ENCODE measurements around the gene DPPA5.
"Not testable (repeated sequence)": the region's sequence is repeated elsewhere in the genome, so short reads cannot be mapped to it uniquely, and the experiment has no call there.

The DPPA5 gene

DNA sequence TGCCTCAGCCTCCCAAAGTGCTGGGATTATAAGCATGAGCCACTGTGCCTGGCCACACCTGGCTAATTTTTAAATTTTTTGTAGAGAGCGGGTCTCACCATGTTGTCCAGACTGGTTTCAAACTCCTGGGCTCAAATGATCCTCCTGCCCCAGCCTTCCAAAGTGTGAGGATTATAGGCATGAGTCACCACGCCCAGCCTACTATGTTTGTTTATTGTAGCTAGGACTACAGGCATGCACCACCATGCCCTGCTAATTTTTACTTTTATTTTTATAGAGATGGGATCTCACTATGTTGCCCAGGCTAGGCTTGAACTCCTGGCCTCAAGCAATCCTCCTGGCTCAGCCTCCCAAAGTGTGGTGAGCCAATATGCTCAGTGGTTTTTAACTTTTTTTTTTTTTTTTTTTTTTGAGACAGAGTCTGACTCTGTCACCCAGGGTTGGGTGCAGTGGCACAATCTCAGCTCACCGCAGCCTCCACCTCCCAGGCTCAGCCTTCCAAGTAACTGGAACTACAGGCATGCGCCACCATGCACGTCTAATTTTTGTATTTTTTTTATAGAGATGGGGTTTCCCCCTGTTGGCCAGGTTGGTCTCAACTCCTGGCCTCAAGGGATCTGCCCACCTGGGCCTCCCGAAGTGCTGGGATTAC, 28.5 kb upstream of the DPPA5 start:
- Histone ChIP-seq H3K27me3 (ENCODE audit: control insufficient read depth, insufficient read depth, low read length) (no peaks in the 10 kb centered on the region), H3K4me3 (ENCODE audit: low read length) (no peak overlapping the region), H3K9me3 (ENCODE audit: control insufficient read depth, insufficient read depth, low read length) (no peaks in the 10 kb centered on the region), H3K4me1 (ENCODE audit: control insufficient read depth, insufficient read depth, low read length) (no peaks in the 10 kb centered on the region), H3K36me3 (ENCODE audit: control insufficient read depth, insufficient read depth, low read length) (no peaks in the 10 kb centered on the region), H3K27ac (ENCODE audit: low read length) (no peak overlapping the region)
- no CpG with 5 or more reads among the region's 6 CpGs for WGBS (ENCODE audit: insufficient coverage, insufficient read length)
- no peak for DNase-seq (ENCODE audit: low read depth, low spot score)

GRCh38 chr6:73381531-73381930, 27.5 kb upstream of the DPPA5 start:
- not testable (repeated sequence) for H3K27ac ChIP-seq (ENCODE audit: low read length); H3K4me1 ChIP-seq (ENCODE audit: control insufficient read depth, insufficient read depth, low read length); H3K4me3 ChIP-seq (ENCODE audit: low read length); DNase-seq (ENCODE audit: low read depth, low spot score); H3K9me3 ChIP-seq (ENCODE audit: control insufficient read depth, insufficient read depth, low read length); H3K36me3 ChIP-seq (ENCODE audit: control insufficient read depth, insufficient read depth, low read length); H3K27me3 ChIP-seq (ENCODE audit: control insufficient read depth, insufficient read depth, low read length)
- whole genome bisulfite sequencing (ENCODE audit: insufficient coverage, insufficient read length), result no CpG with 5 or more reads among the region's 10 CpGs

- no peaks in the 10 kb centered on the region for H3K9me3 ChIP-seq (ENCODE audit: control insufficient read depth, insufficient read depth, low read length)
- H3K36me3 ChIP-seq (ENCODE audit: control insufficient read depth, insufficient read depth, low read length), result no peaks in the 10 kb centered on the region
- H3K27me3 ChIP-seq (ENCODE audit: control insufficient read depth, insufficient read depth, low read length), result no peaks in the 10 kb centered on the region
- no peaks in the 10 kb centered on the region for H3K4me1 ChIP-seq (ENCODE audit: control insufficient read depth, insufficient read depth, low read length)
- DNase-seq (ENCODE audit: low read depth, low spot score), result no peak
- H3K4me3 ChIP-seq (ENCODE audit: low read length), result no peak overlapping the region
- WGBS (ENCODE audit: insufficient coverage, insufficient read length), result no CpG with 5 or more reads among the region's 3 CpGs
- no peak overlapping the region for H3K27ac ChIP-seq (ENCODE audit: low read length)
Measured at GRCh38 chr6:73377225-73377624, 23.1 kb upstream of the DPPA5 start.

DNA sequence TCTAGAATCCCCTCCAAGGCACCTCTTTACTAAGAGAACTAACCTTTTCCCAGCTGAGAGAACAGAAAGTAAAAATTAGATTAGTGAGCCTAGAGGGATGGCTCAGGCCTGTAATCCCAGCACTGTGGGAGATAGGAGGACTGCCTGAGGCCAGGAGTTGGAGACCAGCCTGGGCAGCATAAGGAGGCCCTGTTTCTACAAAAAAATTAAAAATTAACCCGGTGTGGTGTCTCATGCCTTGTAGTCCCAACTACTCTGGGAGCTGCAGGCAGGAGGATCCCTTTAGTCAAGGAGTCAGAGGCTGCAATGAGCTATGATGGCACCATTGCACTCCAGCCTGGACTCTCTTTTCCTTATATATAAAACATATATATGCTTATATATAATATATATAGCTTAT, 21.1 kb upstream of the DPPA5 start:
- H3K4me1 ChIP-seq (ENCODE audit: control insufficient read depth, insufficient read depth, low read length), result no peaks in the 10 kb centered on the region
- no peaks in the 10 kb centered on the region for H3K36me3 ChIP-seq (ENCODE audit: control insufficient read depth, insufficient read depth, low read length)
- H3K27ac ChIP-seq (ENCODE audit: low read length), result no peak overlapping the region
- no peak overlapping the region for H3K4me3 ChIP-seq (ENCODE audit: low read length)
- no CpG with 5 or more reads among the region's 1 CpG for WGBS (ENCODE audit: insufficient coverage, insufficient read length)
- no peaks in the 10 kb centered on the region for H3K9me3 ChIP-seq (ENCODE audit: control insufficient read depth, insufficient read depth, low read length)
- no peak for DNase-seq (ENCODE audit: low read depth, low spot score)
- no peaks in the 10 kb centered on the region for H3K27me3 ChIP-seq (ENCODE audit: control insufficient read depth, insufficient read depth, low read length)

DNA sequence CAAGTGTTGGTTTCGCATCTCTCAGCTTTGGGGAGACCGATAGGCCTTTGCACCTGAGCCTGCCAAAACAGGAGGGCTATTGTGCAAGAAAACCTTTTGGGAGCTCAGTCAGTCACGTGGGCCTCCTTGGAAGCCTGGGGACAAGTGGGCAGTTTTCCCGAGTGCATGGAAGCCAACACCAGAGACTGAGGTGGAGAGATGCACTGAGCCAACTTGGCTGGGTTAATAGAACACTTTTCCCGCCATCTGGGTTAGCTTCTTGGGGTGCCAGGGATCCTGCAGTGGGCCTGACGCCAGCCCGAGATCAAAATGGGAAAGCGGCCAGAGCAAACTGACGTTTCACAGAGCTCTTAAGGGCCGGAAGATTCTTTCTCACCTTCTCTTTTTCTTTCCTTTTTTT, 18.4 kb upstream of the DPPA5 start:
- H3K27ac ChIP-seq (ENCODE audit: low read length), result no peak overlapping the region
- no CpG with 5 or more reads among the region's 10 CpGs for WGBS (ENCODE audit: insufficient coverage, insufficient read length)
- no peaks in the 10 kb centered on the region for H3K27me3 ChIP-seq (ENCODE audit: control insufficient read depth, insufficient read depth, low read length)
- H3K4me1 ChIP-seq (ENCODE audit: control insufficient read depth, insufficient read depth, low read length), result no peaks in the 10 kb centered on the region
- no peak for DNase-seq (ENCODE audit: low read depth, low spot score)
- H3K4me3 ChIP-seq (ENCODE audit: low read length), result no peak overlapping the region
- H3K9me3 ChIP-seq (ENCODE audit: control insufficient read depth, insufficient read depth, low read length), result no peaks in the 10 kb centered on the region
- no peaks in the 10 kb centered on the region for H3K36me3 ChIP-seq (ENCODE audit: control insufficient read depth, insufficient read depth, low read length)

- H3K4me3 ChIP-seq (ENCODE audit: low read length), result no peak overlapping the region
- no peaks in the 10 kb centered on the region for H3K4me1 ChIP-seq (ENCODE audit: control insufficient read depth, insufficient read depth, low read length)
- DNase-seq (ENCODE audit: low read depth, low spot score), result no peak
- H3K27ac ChIP-seq (ENCODE audit: low read length), result no peak overlapping the region
- H3K36me3 ChIP-seq (ENCODE audit: control insufficient read depth, insufficient read depth, low read length), result no peaks in the 10 kb centered on the region
- WGBS (ENCODE audit: insufficient coverage, insufficient read length), result no CpG with 5 or more reads among the region's 4 CpGs
- H3K27me3 ChIP-seq (ENCODE audit: control insufficient read depth, insufficient read depth, low read length), result no peaks in the 10 kb centered on the region
- no peaks in the 10 kb centered on the region for H3K9me3 ChIP-seq (ENCODE audit: control insufficient read depth, insufficient read depth, low read length)
Measured at GRCh38 chr6:73371984-73372383, 17.9 kb upstream of the DPPA5 start.

DNA sequence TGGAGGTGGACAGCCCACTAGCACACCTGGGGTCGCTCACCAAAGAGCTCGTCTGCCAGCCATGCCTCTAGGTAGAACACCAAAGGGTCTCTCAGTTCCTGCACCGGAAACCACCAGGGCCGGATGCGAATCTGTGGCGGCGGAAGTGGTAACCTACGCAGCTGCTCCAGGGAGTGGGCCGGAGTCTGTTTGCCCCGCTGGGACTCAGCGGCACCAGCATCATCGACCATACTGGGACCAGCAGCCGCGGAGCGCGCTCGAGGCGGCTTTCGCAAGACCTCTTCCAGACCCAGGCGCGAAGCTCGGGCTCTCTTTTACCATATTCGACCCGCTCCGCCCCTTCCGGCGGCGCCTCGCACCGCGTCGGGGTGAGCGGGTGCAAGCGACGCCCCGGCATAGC, 15.5 kb upstream of the DPPA5 start, which contains the start of gene OOEP:
Gene OOEP, minus strand, starts transcription at position 335 of the 400 bp plus-strand sequence. Its CDS starts 105 bp downstream, at position 230.
- no CpG with 5 or more reads among the region's 36 CpGs for WGBS (ENCODE audit: insufficient coverage, insufficient read length)
- Histone ChIP-seq H3K27me3 (ENCODE audit: control insufficient read depth, insufficient read depth, low read length) (no peaks in the 10 kb centered on the region), H3K36me3 (ENCODE audit: control insufficient read depth, insufficient read depth, low read length) (no peaks in the 10 kb centered on the region), H3K27ac (ENCODE audit: low read length) (no peak within 1 kb of the TSS), H3K9me3 (ENCODE audit: control insufficient read depth, insufficient read depth, low read length) (no peaks in the 10 kb centered on the region), H3K4me3 (ENCODE audit: low read length) (no peak within 1 kb of the TSS), H3K4me1 (ENCODE audit: control insufficient read depth, insufficient read depth, low read length) (no peaks in the 10 kb centered on the region)
- no peak for DNase-seq (ENCODE audit: low read depth, low spot score)

- DNase-seq (ENCODE audit: low read depth, low spot score), result no peak
- WGBS (ENCODE audit: insufficient coverage, insufficient read length), result no CpG with 5 or more reads among the region's 14 CpGs
- Histone ChIP-seq H3K27me3 (ENCODE audit: control insufficient read depth, insufficient read depth, low read length) (no peaks in the 10 kb centered on the region), H3K4me3 (ENCODE audit: low read length) (no peak overlapping the region), H3K9me3 (ENCODE audit: control insufficient read depth, insufficient read depth, low read length) (no peaks in the 10 kb centered on the region), H3K27ac (ENCODE audit: low read length) (no peak overlapping the region), H3K36me3 (ENCODE audit: control insufficient read depth, insufficient read depth, low read length) (no peaks in the 10 kb centered on the region), H3K4me1 (ENCODE audit: control insufficient read depth, insufficient read depth, low read length) (no peaks in the 10 kb centered on the region)
Measured at GRCh38 chr6:73369157-73369556, 15.1 kb upstream of the DPPA5 start.

GRCh38 chr6:73368675-73369074, 14.6 kb upstream of the DPPA5 start:
- no peak overlapping the region for H3K4me3 ChIP-seq (ENCODE audit: low read length)
- no CpG with 5 or more reads among the region's 4 CpGs for WGBS (ENCODE audit: insufficient coverage, insufficient read length)
- H3K27ac ChIP-seq (ENCODE audit: low read length), result no peak overlapping the region
- no peak for DNase-seq (ENCODE audit: low read depth, low spot score)
- no peaks in the 10 kb centered on the region for H3K9me3 ChIP-seq (ENCODE audit: control insufficient read depth, insufficient read depth, low read length)
- no peaks in the 10 kb centered on the region for H3K27me3 ChIP-seq (ENCODE audit: control insufficient read depth, insufficient read depth, low read length)
- no peaks in the 10 kb centered on the region for H3K36me3 ChIP-seq (ENCODE audit: control insufficient read depth, insufficient read depth, low read length)
- H3K4me1 ChIP-seq (ENCODE audit: control insufficient read depth, insufficient read depth, low read length), result no peaks in the 10 kb centered on the region

GRCh38 chr6:73367761-73368355, 13.8 kb upstream of the DPPA5 start:
- no CpG with 5 or more reads among the region's 16 CpGs for WGBS (ENCODE audit: insufficient coverage, insufficient read length)
- Histone ChIP-seq H3K4me3 (ENCODE audit: low read length) (no peak overlapping the region), H3K9me3 (ENCODE audit: control insufficient read depth, insufficient read depth, low read length) (no peaks in the 10 kb centered on the region), H3K27ac (ENCODE audit: low read length) (no peak overlapping the region), H3K36me3 (ENCODE audit: control insufficient read depth, insufficient read depth, low read length) (no peaks in the 10 kb centered on the region), H3K4me1 (ENCODE audit: control insufficient read depth, insufficient read depth, low read length) (no peaks in the 10 kb centered on the region), H3K27me3 (ENCODE audit: control insufficient read depth, insufficient read depth, low read length) (no peaks in the 10 kb centered on the region)
- DNase-seq (ENCODE audit: low read depth, low spot score), result no peak

DNA sequence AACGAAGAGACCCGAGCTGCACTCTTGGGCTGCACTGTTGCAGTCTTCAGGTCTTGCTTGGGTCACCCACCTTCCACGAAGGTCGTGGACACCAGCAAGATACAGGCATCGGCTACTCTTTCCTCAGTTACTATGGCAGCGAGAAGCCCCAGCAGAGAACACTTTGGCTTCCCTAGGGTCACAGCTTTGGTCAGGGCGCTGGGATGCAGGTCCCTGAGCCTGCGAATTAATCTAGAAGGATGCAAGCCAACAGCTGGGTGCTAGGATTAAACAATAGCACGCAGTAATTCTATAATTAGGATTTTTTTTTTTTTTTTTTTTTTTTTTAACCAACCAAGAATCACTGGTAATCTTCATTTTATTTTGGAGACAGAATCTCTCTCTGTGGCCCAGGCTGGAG, 10.5 kb upstream of the DPPA5 start:
- Histone ChIP-seq H3K4me1 (ENCODE audit: control insufficient read depth, insufficient read depth, low read length) (no peaks in the 10 kb centered on the region), H3K27me3 (ENCODE audit: control insufficient read depth, insufficient read depth, low read length) (no peaks in the 10 kb centered on the region), H3K27ac (ENCODE audit: low read length) (no peak overlapping the region), H3K4me3 (ENCODE audit: low read length) (no peak overlapping the region), H3K36me3 (ENCODE audit: control insufficient read depth, insufficient read depth, low read length) (no peaks in the 10 kb centered on the region), H3K9me3 (ENCODE audit: control insufficient read depth, insufficient read depth, low read length) (no peaks in the 10 kb centered on the region)
- WGBS (ENCODE audit: insufficient coverage, insufficient read length), result no CpG with 5 or more reads among the region's 9 CpGs
- DNase-seq (ENCODE audit: low read depth, low spot score), result no peak
